ENCODE data around the gene GDE1. TPM values are rescaled to one million over a fixed set of nuclear protein-coding genes. Genes with fewer than 3 reads are reported as not detected.

Gene GDE1
- total and polyA plus RNA-seq, 9 of the 15 experiments (the other 6 are each of a cell fraction or from before 2014, with no cell fraction given) = 18.8 to 40.5 (median 22.3) TPM

DNA sequence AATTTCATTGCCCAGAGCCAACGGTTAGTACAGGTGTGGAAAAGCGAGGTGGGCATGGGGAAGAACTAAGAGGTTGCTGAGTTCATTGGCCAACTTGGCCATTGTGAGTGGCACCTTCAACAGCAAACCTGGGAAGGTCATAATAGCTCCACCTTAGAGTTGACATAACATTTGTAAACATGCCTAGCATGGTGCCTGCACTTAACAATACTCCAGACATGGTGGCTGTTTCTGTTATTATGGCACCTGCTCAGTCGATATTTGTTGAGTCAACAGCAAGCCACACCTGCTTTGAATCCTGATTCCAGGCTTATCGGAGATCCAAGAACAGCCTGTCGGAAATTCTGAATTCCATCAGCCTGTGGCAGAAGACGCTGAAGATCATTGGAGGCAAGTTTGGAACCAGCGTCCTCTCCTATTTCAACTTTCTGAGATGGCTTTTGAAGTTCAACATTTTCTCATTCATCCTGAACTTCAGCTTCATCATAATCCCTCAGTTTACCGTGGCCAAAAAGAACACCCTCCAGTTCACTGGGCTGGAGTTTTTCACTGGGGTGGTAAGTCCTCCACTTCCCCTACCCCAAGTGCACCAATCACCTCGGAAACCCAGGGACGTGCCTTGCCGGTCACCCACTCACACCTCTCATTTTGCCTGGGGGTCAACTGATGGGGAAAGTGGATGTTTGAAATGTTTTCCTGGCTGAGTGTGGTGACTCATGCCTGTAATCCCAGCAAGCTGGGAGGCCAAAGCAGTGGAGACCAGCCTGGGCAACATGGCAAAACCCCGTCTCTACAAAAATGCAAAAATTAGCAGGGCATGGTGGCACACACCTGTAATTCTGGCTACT lies 58.2 kb downstream of the GDE1 start:
- no peaks in the 10 kb centered on the region for H3K9me1 ChIP-seq (ENCODE audit: control insufficient read depth, insufficient read depth, low read length)
- no peak for TF ChIP-seq NR2F6 (CRISPR knock-in tag; IDR thresholded peaks at IDR 0.05)
- TF ChIP-seq ZNF436 (CRISPR knock-in tag; IDR thresholded peaks at IDR 0.05) = no peak
- TF ChIP-seq, protein P1, sequence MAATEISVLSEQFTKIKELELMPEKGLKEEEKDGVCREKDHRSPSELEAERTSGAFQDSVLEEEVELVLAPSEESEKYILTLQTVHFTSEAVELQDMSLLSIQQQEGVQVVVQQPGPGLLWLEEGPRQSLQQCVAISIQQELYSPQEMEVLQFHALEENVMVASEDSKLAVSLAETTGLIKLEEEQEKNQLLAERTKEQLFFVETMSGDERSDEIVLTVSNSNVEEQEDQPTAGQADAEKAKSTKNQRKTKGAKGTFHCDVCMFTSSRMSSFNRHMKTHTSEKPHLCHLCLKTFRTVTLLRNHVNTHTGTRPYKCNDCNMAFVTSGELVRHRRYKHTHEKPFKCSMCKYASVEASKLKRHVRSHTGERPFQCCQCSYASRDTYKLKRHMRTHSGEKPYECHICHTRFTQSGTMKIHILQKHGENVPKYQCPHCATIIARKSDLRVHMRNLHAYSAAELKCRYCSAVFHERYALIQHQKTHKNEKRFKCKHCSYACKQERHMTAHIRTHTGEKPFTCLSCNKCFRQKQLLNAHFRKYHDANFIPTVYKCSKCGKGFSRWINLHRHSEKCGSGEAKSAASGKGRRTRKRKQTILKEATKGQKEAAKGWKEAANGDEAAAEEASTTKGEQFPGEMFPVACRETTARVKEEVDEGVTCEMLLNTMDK (IDR thresholded peaks at IDR 0.05; ENCODE audit: borderline replicate concordance, insufficient read depth, low read depth, low read length, poor library complexity, severe bottlenecking) = no peak
- no peak for TF ChIP-seq HDAC1 (IDR thresholded peaks at IDR 0.05)
- no peak for TF ChIP-seq RBM14 (IDR thresholded peaks at IDR 0.05; ENCODE audit: borderline replicate concordance, insufficient read depth, low read depth, low read length)
- TF ChIP-seq EGR1 (conservative IDR thresholded peaks at IDR 0.05) = no peak
- TF ChIP-seq, protein P2, sequence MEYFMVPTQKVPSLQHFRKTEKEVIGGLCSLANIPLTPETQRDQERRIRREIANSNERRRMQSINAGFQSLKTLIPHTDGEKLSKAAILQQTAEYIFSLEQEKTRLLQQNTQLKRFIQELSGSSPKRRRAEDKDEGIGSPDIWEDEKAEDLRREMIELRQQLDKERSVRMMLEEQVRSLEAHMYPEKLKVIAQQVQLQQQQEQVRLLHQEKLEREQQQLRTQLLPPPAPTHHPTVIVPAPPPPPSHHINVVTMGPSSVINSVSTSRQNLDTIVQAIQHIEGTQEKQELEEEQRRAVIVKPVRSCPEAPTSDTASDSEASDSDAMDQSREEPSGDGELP (CRISPR knock-in tag; IDR thresholded peaks at IDR 0.05; ENCODE audit: borderline replicate concordance) = no peak
- TF ChIP-seq, protein P3, sequence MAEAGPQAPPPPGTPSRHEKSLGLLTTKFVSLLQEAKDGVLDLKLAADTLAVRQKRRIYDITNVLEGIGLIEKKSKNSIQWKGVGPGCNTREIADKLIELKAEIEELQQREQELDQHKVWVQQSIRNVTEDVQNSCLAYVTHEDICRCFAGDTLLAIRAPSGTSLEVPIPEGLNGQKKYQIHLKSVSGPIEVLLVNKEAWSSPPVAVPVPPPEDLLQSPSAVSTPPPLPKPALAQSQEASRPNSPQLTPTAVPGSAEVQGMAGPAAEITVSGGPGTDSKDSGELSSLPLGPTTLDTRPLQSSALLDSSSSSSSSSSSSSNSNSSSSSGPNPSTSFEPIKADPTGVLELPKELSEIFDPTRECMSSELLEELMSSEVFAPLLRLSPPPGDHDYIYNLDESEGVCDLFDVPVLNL (CRISPR knock-in tag; IDR thresholded peaks at IDR 0.05; ENCODE audit: low read depth) = no peak
- no peak for TF ChIP-seq TCF7 (IDR thresholded peaks at IDR 0.05; ENCODE audit: borderline replicate concordance)
- no peak for TF ChIP-seq FOXK2 (conservative IDR thresholded peaks at IDR 0.05 in 1 of 2, IDR thresholded peaks at IDR 0.05 in 1 of 2; ENCODE audit: low read depth in 2 of 2)
- TF ChIP-seq MED1 (CRISPR knock-in tag; IDR thresholded peaks at IDR 0.05; ENCODE audit: borderline replicate concordance) = no peak
- TF ChIP-seq RBM25 (IDR thresholded peaks at IDR 0.05; ENCODE audit: low read depth, low read length, severe bottlenecking) = no peak
- TF ChIP-seq, protein P4, sequence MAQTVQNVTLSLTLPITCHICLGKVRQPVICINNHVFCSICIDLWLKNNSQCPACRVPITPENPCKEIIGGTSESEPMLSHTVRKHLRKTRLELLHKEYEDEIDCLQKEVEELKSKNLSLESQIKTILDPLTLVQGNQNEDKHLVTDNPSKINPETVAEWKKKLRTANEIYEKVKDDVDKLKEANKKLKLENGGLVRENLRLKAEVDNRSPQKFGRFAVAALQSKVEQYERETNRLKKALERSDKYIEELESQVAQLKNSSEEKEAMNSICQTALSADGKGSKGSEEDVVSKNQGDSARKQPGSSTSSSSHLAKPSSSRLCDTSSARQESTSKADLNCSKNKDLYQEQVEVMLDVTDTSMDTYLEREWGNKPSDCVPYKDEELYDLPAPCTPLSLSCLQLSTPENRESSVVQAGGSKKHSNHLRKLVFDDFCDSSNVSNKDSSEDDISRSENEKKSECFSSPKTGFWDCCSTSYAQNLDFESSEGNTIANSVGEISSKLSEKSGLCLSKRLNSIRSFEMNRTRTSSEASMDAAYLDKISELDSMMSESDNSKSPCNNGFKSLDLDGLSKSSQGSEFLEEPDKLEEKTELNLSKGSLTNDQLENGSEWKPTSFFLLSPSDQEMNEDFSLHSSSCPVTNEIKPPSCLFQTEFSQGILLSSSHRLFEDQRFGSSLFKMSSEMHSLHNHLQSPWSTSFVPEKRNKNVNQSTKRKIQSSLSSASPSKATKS (CRISPR knock-in tag; IDR thresholded peaks at IDR 0.05) = no peak
- no peak for TF ChIP-seq KDM5B (IDR thresholded peaks at IDR 0.05; ENCODE audit: insufficient replicate concordance, low read depth, low read length)
- no peak for TF ChIP-seq SMARCA5 (IDR thresholded peaks at IDR 0.05)

More for the DNA sequence above, 58.2 kb downstream of the GDE1 start:
- H3K27ac ChIP-seq (ENCODE audit: extremely low read depth, low read depth, low read length) = no peak overlapping the region
- H3K4me3 ChIP-seq = no peak overlapping the region
- H3K79me2 ChIP-seq (ENCODE audit: control insufficient read depth, insufficient read depth, low read length) = no peaks in the 10 kb centered on the region
- ATAC-seq = no peak
- ChIA-PET POLR2A (interaction anchor here (0.7 kb wide), 1 partner anchor 280 kb away, joined by 3 read pairs; no protein-coding TSS in a partner anchor), CTCF (ENCODE audit: low intra/inter-chr PET ratio) (no interaction called here)
- 29% methylated on average over 12 of the region's 12 CpGs for WGBS (ENCODE audit: insufficient coverage, low coverage, missing lambda C conversion rate)
- no peaks in the 10 kb centered on the region for H4K20me1 ChIP-seq (replicated peaks; ENCODE audit: control insufficient read depth, insufficient read depth, low read length)
- no peak overlapping the region for H2AFZ ChIP-seq (ENCODE audit: low read depth, low read length)
- intact Hi-C loops (cut with micrococcal nuclease) = no loop called here
- no peaks in the 10 kb centered on the region for H3K36me3 ChIP-seq (ENCODE audit: control insufficient read depth, insufficient read depth, low read length)
- no peak overlapping the region for H3K9ac ChIP-seq (ENCODE audit: insufficient read depth in 1 of 2, low read depth in 2 of 2, low read length in 2 of 2)
- H3K27me3 ChIP-seq (ENCODE audit: control insufficient read depth in 2 of 2, insufficient read depth in 2 of 2, low read length in 2 of 2) = no peaks in the 10 kb centered on the region
- DNase-seq (ENCODE audit: extremely low read depth in 1 of 4, low spot score in 3 of 4) = no peak
- in situ Hi-C loops (cut with MboI) = no loop called here
- H3K4me2 ChIP-seq (ENCODE audit: insufficient read depth, low read length) = no peak overlapping the region
- BruUV-seq (replicated peaks) = no TSS peak
- H3K9me3 ChIP-seq (replicated peaks; ENCODE audit: control insufficient read depth, insufficient read depth, low read depth, low read length) = no peaks in the 10 kb centered on the region
- no peak for FAIRE-seq
- H3K4me1 ChIP-seq (replicated peaks in 1 of 2; ENCODE audit: control insufficient read depth in 2 of 2, insufficient read depth in 2 of 2, low read length in 2 of 2) = no peaks in the 10 kb centered on the region
